GM19099 (cell line): ENCODE measurements around the gene CAMK2G.

ENCODE experiments used
- POLR2A ChIP-seq: IDR thresholded peaks from 3 replicates; pipeline ENCODE4 v1.6.1; 2011; ENCODE audit warnings: low read depth; ENCODE audit not compliant: insufficient read length; ENCODE audit errors: extremely low read depth

The CAMK2G gene

GRCh38 chr10:73806176-73806950 is 68.0 kb downstream of the CAMK2G start:
- TF ChIP-seq POLR2A: no peak

- no peak for TF ChIP-seq POLR2A
Observed at GRCh38 chr10:73803680-73804286, 70.6 kb downstream of the CAMK2G start.

DNA sequence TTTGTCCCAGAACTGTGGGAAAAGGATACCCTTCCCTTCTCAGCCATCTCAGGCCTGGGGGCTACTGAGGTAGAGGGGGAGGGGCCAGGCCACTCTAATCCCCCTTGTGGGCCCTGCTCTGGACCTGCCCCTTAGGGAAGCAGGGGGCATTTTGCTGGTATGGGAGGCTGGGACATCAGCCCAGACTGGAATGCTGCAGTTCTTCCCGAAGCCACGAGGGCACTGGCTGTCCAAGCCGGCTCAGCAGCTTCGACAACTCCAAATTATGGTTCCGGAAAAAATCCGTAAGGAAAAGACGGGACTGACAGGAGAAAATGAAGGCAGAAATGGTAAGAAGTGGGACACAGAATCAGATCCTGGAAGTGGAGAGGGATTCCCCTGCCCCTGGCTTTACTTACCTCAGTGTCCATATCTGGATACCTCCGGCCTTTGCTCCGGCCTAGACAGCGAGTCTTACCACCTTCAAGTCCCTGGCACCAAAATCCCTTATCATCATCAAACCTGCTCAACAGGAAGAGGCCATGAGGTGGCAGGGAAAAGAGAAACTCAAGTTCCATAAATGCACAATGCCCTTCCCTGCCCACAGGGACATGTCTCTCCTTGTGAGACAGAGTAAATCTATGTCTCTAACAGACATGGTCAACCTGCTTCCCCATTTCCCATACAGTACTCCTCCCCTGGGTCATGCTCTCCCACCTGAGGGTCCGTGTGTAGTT is 71.9 kb downstream of the CAMK2G start:
- no peak for TF ChIP-seq POLR2A

DNA sequence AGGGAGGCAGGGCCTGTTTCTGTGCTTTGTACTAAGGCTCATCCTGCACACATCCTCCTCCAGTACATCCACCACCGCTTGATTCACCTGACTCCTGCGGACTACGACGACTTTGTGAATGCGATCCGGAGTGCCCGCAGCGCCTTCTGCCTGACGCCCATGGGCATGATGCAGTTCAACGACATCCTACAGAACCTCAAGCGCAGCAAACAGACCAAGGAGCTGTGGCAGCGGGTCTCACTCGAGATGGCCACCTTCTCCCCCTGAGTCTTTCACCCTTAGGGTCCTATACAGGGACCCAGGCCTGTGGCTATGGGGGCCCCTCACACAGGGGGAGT is 73.1 kb downstream of the CAMK2G start:
- no peak for TF ChIP-seq POLR2A

- no peak for TF ChIP-seq POLR2A
Observed at GRCh38 chr10:73800560-73801252, 73.6 kb downstream of the CAMK2G start.

GRCh38 chr10:73799899-73800559 is 74.3 kb downstream of the CAMK2G start:
- TF ChIP-seq POLR2A: no peak

DNA sequence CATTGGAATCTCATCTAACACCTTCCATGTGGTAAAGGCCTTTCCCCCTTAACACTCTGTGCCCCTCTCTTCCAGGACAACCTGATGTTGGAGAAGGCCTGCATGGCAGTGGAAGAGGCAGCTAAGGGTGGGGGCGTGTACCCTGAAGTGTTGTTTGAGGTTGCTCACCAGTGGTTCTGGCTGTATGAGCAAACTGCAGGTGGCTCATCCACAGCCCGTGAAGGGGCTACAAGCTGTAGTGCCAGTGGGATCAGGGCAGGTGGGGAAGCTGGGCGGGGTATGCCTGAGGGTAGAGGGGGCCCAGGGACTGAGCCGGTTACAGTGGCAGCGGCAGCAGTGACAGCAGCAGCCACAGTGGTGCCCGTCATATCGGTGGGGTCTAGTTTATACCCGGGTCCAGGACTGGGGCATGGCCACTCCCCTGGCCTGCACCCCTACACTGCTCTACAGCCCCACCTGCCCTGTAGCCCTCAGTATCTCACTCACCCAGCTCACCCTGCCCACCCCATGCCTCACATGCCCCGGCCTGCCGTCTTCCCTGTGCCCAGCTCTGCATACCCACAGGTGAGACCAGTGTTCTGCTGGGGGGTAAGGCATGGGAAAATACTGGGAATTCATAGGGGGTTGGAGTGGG is 75.3 kb downstream of the CAMK2G start:
- no peak for TF ChIP-seq POLR2A

DNA sequence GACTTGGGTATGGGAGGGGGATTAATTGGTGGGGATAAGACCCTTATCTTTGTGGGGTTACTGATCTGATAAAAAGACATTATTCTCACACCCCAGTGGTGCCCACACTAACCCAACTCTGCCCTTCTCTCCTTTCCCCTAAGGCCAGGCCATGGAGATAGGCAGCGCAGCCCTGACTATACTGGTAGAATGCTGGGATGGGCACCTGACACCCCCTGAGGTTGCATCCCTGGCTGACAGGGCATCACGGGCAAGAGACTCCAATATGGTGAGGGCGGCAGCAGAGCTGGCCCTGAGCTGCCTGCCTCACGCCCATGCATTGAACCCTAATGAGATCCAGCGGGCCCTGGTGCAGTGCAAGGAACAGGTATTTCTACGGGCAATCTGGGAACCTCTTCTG is 76.3 kb downstream of the CAMK2G start:
- TF ChIP-seq POLR2A: no peak

GRCh38 chr10:73797324-73798025 is 76.9 kb downstream of the CAMK2G start:
- no peak for TF ChIP-seq POLR2A

DNA sequence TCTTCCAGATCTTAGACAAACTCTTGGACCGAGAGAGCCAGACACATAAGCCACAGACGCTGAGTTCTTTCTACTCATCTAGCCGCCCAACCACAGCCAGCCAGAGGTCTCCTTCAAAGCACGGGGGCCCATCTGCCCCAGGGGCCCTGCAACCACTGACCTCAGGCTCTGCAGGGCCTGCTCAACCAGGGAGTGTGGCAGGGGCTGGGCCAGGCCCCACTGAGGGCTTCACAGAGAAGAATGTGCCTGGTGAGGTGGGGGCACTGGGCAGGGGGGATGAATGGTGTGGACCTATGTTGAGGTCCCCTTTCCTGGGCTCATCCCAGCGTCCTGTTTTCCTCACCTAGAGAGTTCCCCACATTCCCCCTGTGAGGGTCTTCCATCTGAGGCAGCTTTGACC is 77.6 kb downstream of the CAMK2G start:
- TF ChIP-seq POLR2A: no peak

- TF ChIP-seq POLR2A: no peak
Observed at GRCh38 chr10:73793456-73793855, 80.9 kb downstream of the CAMK2G start.

GRCh38 chr10:73791871-73792400 is 82.4 kb downstream of the CAMK2G start:
- TF ChIP-seq POLR2A: no peak

DNA sequence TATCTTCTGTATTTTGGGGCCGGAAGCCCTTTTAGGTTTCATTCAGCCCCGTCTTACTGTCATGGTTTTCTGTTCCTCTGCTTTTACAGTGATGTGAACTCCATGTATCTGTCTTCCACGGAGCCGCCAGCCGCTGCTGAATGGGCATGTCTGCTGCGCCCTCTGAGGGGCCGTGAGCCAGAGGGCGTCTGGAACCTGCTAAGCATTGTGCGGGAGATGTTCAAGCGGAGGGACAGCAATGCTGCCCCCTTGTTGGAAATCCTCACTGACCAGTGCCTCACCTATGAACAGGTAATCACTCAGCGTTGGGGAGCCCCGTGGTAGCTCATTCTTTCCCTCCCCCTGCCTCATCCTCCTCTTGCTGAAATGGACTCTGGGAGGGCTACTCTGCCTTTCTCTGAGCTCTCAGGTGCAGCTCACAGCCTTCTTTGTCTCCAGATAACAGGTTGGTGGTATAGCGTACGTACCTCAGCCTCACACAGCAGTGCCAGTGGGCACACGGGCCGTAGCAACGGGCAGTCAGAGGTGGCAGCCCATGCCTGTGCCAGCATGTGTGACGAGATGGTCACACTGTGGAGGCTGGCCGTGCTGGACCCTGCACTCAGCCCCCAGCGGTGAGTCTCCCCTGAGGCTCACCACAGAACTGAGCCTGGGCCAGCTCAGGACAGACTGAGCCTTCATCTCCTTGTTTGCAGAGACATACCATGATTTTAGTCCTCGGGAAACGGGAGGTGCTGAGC is 83.3 kb downstream of the CAMK2G start:
- no peak for TF ChIP-seq POLR2A
